GM23338 (cell line): ENCODE data around the gene CACTIN. TPM values are rescaled to one million over a fixed set of nuclear protein-coding genes. Genes with fewer than 3 reads are reported as not detected.
A peak's percentile ranks its signal among the peaks of the same experiment; 100 is the strongest.

Source experiments
- ATAC-seq: fragments of 200-7000 bp; cut with Tn5 transposase; 3 replicates; pipeline ENCODE4 v1.9.1; 2020
- DNase-seq: peaks from one replicate; pipeline ENCODE4 v3.0.0-alpha.2; 2015; ENCODE audit warnings: low spot score
- H2AFZ ChIP-seq: fragments of 200-600 bp; sonication (generic); 2 replicates; pipeline ENCODE4 v1.8.0; 2016; ENCODE audit warnings: antibody characterized with exemption, mild to moderate bottlenecking, moderate library complexity
- H3F3A ChIP-seq: fragments of 200-600 bp; sonication (generic); replicated peaks from 2 replicates; pipeline ENCODE4 v1.8.0; 2017; ENCODE audit warnings: antibody characterized with exemption, mixed run types, low read depth
- H3K27ac ChIP-seq: fragments of 200-600 bp; sonication (generic); 2 replicates; pipeline ENCODE4 v1.6.1; 2016; ENCODE audit warnings: low read depth
- H3K27me3 ChIP-seq: fragments of 200-600 bp; sonication (generic); 2 replicates; pipeline ENCODE4 v1.8.0; 2016; ENCODE audit warnings: mild to moderate bottlenecking, mixed run types, moderate library complexity; ENCODE audit not compliant: insufficient read depth
- H3K36me3 ChIP-seq: fragments of 200-600 bp; sonication (generic); 2 replicates; pipeline ENCODE4 v1.8.0; 2016; ENCODE audit warnings: mild to moderate bottlenecking; ENCODE audit not compliant: insufficient read depth
- H3K4me1 ChIP-seq: fragments of 200-600 bp; sonication (generic); 2 replicates; pipeline ENCODE4 v1.8.0; 2016; ENCODE audit warnings: mild to moderate bottlenecking, moderate library complexity; ENCODE audit not compliant: insufficient read depth
- H3K4me2 ChIP-seq: fragments of 200-600 bp; sonication (generic); 2 replicates; pipeline ENCODE4 v1.7.1; 2017; ENCODE audit warnings: mixed run types
- H3K4me3 ChIP-seq: fragments of 200-600 bp; sonication (generic); 2 replicates; pipeline ENCODE4 v1.6.1; 2016; ENCODE audit warnings: mixed run types
- H3K79me2 ChIP-seq: fragments of 200-600 bp; sonication (generic); replicated peaks from 2 replicates; pipeline ENCODE4 v1.8.0; 2017; ENCODE audit warnings: mild to moderate bottlenecking; ENCODE audit not compliant: insufficient read depth
- H3K9me2 ChIP-seq: fragments of 200-600 bp; sonication (generic); 2 replicates; pipeline ENCODE4 v1.8.0; 2017; ENCODE audit not compliant: insufficient read depth
- H4K20me1 ChIP-seq: fragments of 200-600 bp; sonication (generic); replicated peaks from 2 replicates; pipeline ENCODE4 v1.8.0; 2017; ENCODE audit warnings: mild to moderate bottlenecking; ENCODE audit not compliant: insufficient read depth
- H3K27ac Mint-ChIP-seq: 2 replicates; pipeline ENCODE4 v1.8.0; 2020; ENCODE audit warnings: inconsistent platforms, mild to moderate bottlenecking, moderate library complexity, mixed read lengths
- H3K27me3 Mint-ChIP-seq: 3 replicates; pipeline ENCODE4 v1.8.0; 2022; ENCODE audit warnings: low read depth, mild to moderate bottlenecking, moderate library complexity, mixed read lengths, inconsistent platforms; ENCODE audit not compliant: insufficient read depth, poor library complexity
- H3K36me3 Mint-ChIP-seq: 3 replicates; pipeline ENCODE4 v1.8.0; 2021; ENCODE audit warnings: low read depth, mild to moderate bottlenecking, inconsistent platforms, moderate library complexity, mixed read lengths
- H3K4me1 Mint-ChIP-seq: 3 replicates; pipeline ENCODE4 v1.8.0; 2020; ENCODE audit warnings: mild to moderate bottlenecking, inconsistent platforms, mixed read lengths
- H3K4me3 Mint-ChIP-seq: 3 replicates; pipeline ENCODE4 v1.8.0; 2021; ENCODE audit warnings: moderate library complexity, mild to moderate bottlenecking, inconsistent platforms, mixed read lengths
- H3K9me3 Mint-ChIP-seq: 3 replicates; pipeline ENCODE4 v1.8.0; 2020; ENCODE audit warnings: moderate library complexity, mild to moderate bottlenecking, inconsistent platforms, mixed read lengths
- JUNB ChIP-seq: IDR thresholded peaks from one replicate; pipeline ENCODE4 v1.6.1; 2016; ENCODE audit warnings: antibody characterized with exemption; ENCODE audit not compliant: unreplicated experiment
- ZNF331 ChIP-seq: fragments of 250-450 bp; sonication (Bioruptor Pico); IDR thresholded peaks from 2 replicates; pipeline ENCODE4 v1.5.0; 2020; ENCODE audit warnings: low read depth, mild to moderate bottlenecking, moderate library complexity
- polyA plus RNA-seq: library from polyadenylated mRNA; unstranded; fragments of >200 nt; fragmentation: Nextera tagmentation; extraction: Ambion mirVana; gene quantifications from 2 replicates; pipeline ENCODE4 v1.2.1, GENCODE V29; 2016
- total RNA-seq: library from RNA; depleted of rRNA; stranded (reverse); fragments of >200 nt; shearing (Covaris generic); gene quantifications from 2 replicates; pipeline ENCODE4 v1.2.3, GENCODE V29; 2014
- TF ChIP-seq, protein P1 (sequence below): IDR thresholded peaks from one replicate; pipeline ENCODE4 v1.6.1; 2018; ENCODE audit warnings: antibody characterized with exemption; ENCODE audit not compliant: unreplicated experiment
- TF ChIP-seq, protein P2 (sequence below), 2 experiments: fragments of 200-600 bp in 1 of 2; sonication (generic) in 1 of 2; conservative IDR thresholded peaks; 2 replicates each; pipeline versions ENCODE4 v1.5.1 to v1.6.1; 2016 to 2017; ENCODE audit warnings: antibody characterized with exemption in 2 of 2, low read depth in 2 of 2, mild to moderate bottlenecking in 2 of 2, moderate library complexity in 1 of 2
- TF ChIP-seq, protein P3 (sequence below): IDR thresholded peaks from 2 replicates; pipeline ENCODE4 v1.6.1; 2016; ENCODE audit warnings: antibody characterized with exemption
- TF ChIP-seq, protein P4 (sequence below): fragments of 250-450 bp; sonication (Bioruptor Pico); IDR thresholded peaks from 2 replicates; pipeline ENCODE4 v1.5.0; 2020; ENCODE audit warnings: mild to moderate bottlenecking, moderate library complexity

CACTIN gene
- total and polyA plus RNA-seq, 2 experiments from 2014 or later, result 14.3 to 47.4 TPM

DNA sequence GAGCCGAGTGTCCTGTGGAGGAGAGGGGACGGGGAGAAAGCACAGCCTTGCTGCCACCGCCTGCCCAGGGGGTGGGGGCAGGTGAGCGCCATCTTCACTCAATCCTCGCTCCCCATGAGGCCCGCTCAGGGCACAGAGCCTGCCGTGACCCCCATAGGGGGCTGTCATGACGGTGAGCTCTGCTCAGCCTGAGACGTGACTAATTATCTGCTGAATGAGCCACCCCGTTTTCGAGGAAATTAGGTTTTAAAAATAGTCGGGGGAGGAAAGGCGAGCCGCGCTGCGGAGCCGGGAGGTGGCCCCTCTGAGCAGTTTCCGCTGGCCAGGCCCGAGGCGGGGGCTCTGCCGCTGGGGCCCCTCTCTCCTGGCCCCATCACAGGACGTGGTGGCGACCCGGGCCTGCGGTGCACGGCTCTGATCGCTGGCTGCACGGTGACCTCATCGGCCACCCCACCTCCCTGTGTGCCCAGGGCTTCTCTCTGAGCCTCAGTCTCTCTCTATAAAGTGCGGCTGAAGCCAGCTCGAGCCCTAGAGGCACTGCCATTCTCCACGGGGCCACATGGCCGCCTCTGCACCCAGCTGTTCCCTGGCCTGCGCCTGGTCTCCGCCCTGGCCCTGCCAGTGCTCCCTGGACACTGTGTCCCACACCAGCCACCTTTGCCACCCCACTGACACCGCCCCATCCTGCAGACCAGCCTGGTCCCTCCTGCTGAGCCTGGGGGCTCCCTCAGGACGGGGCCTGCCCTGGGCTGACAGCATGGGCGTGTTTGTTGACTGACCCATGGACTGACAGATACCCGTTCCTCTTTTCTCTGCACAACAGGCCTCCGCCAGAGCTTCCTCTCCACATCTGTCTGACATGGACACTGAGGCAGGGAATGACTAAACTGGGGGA lies 45.3 kb upstream of the CACTIN start (continued):
- TF ChIP-seq, protein P1, sequence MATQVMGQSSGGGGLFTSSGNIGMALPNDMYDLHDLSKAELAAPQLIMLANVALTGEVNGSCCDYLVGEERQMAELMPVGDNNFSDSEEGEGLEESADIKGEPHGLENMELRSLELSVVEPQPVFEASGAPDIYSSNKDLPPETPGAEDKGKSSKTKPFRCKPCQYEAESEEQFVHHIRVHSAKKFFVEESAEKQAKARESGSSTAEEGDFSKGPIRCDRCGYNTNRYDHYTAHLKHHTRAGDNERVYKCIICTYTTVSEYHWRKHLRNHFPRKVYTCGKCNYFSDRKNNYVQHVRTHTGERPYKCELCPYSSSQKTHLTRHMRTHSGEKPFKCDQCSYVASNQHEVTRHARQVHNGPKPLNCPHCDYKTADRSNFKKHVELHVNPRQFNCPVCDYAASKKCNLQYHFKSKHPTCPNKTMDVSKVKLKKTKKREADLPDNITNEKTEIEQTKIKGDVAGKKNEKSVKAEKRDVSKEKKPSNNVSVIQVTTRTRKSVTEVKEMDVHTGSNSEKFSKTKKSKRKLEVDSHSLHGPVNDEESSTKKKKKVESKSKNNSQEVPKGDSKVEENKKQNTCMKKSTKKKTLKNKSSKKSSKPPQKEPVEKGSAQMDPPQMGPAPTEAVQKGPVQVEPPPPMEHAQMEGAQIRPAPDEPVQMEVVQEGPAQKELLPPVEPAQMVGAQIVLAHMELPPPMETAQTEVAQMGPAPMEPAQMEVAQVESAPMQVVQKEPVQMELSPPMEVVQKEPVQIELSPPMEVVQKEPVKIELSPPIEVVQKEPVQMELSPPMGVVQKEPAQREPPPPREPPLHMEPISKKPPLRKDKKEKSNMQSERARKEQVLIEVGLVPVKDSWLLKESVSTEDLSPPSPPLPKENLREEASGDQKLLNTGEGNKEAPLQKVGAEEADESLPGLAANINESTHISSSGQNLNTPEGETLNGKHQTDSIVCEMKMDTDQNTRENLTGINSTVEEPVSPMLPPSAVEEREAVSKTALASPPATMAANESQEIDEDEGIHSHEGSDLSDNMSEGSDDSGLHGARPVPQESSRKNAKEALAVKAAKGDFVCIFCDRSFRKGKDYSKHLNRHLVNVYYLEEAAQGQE, result no peak
- no peak for TF ChIP-seq ZNF331
- TF ChIP-seq, protein P2, sequence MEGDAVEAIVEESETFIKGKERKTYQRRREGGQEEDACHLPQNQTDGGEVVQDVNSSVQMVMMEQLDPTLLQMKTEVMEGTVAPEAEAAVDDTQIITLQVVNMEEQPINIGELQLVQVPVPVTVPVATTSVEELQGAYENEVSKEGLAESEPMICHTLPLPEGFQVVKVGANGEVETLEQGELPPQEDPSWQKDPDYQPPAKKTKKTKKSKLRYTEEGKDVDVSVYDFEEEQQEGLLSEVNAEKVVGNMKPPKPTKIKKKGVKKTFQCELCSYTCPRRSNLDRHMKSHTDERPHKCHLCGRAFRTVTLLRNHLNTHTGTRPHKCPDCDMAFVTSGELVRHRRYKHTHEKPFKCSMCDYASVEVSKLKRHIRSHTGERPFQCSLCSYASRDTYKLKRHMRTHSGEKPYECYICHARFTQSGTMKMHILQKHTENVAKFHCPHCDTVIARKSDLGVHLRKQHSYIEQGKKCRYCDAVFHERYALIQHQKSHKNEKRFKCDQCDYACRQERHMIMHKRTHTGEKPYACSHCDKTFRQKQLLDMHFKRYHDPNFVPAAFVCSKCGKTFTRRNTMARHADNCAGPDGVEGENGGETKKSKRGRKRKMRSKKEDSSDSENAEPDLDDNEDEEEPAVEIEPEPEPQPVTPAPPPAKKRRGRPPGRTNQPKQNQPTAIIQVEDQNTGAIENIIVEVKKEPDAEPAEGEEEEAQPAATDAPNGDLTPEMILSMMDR (conservative IDR thresholded peaks at IDR 0.05; ENCODE audit: low read depth in 2 of 2), result no peak

DNA sequence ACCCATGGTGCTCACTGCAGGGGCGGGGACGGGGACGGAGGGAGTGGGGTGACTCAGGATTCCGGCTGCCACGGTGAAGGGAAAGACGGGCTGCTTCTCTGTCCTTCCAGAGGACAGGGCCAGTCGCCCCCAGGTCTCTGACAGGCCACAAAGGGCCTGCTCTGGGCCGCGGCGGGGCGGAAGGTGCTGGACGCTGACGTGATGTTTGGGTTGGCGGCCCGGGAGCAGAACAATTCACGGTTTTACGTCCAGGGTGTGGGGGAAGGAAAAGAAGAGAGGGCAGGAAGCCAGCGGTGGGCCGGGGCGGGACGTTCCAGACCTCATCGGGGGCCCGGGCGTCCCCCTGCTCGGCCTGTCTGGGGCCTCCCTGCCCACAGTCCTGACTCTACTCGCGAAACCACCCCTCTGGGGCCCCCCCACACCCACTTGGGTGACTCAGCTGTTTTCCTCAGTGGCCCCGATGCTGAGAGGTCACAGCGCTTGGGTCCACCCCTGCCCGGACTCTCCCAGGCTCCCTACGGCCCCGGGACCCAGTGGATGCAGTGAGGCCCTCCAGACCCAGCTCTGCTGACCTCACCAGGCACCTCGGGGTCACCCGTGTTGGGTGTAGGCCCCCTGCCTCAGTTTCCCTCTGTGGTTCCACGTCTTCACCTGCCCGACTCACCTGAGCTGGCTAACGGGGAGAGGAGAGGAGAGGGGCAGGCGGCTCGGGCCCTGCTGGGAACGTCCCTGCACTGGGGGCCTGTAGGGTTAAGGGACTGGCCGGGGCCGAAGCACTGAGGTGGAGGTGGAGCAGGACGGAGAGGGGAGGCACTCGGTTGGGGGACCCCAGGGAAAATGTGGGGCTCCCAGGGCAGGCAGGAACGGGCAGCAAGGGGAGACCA lies 44.4 kb upstream of the CACTIN start:
- Histone ChIP-seq H3K4me3 (no peak overlapping the region), H4K20me1 (peaks cover 3% of the 10 kb centered on the region; the same call in 1 of the 2 replicates), H3K4me2 (no peak overlapping the region), H3F3A (no peaks in the 10 kb centered on the region), H3K79me2 (peaks cover 8% of the 10 kb centered on the region; the same call in 1 of the 2 replicates), H3K36me3 (no peaks in the 10 kb centered on the region), H2AFZ (no peak overlapping the region), H3K9me2 (no peaks in the 10 kb centered on the region), H3K27ac (no peak overlapping the region), H3K27me3 (no peaks in the 10 kb centered on the region), H3K4me1 (peaks cover 6% of the 10 kb centered on the region; the same call in 1 of the 2 replicates)
- Mint-ChIP-seq H3K4me1 (peaks cover 21% of the 10 kb centered on the region), H3K36me3 (peaks cover 8% of the 10 kb centered on the region; the same call in 1 of the 3 replicates), H3K4me3 (no peak overlapping the region), H3K27me3 (peaks cover 9% of the 10 kb centered on the region), H3K27ac (peak overlapping the region; percentile 94), H3K9me3 (no peaks in the 10 kb centered on the region)
- DNase-seq (no peak), ATAC-seq (peak; percentile 3; the same call in 1 of the 3 replicates)
- TF ChIP-seq JUNB, result no peak
- TF ChIP-seq, protein P3, sequence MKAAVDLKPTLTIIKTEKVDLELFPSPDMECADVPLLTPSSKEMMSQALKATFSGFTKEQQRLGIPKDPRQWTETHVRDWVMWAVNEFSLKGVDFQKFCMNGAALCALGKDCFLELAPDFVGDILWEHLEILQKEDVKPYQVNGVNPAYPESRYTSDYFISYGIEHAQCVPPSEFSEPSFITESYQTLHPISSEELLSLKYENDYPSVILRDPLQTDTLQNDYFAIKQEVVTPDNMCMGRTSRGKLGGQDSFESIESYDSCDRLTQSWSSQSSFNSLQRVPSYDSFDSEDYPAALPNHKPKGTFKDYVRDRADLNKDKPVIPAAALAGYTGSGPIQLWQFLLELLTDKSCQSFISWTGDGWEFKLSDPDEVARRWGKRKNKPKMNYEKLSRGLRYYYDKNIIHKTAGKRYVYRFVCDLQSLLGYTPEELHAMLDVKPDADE, result no peak
- TF ChIP-seq, protein P4, sequence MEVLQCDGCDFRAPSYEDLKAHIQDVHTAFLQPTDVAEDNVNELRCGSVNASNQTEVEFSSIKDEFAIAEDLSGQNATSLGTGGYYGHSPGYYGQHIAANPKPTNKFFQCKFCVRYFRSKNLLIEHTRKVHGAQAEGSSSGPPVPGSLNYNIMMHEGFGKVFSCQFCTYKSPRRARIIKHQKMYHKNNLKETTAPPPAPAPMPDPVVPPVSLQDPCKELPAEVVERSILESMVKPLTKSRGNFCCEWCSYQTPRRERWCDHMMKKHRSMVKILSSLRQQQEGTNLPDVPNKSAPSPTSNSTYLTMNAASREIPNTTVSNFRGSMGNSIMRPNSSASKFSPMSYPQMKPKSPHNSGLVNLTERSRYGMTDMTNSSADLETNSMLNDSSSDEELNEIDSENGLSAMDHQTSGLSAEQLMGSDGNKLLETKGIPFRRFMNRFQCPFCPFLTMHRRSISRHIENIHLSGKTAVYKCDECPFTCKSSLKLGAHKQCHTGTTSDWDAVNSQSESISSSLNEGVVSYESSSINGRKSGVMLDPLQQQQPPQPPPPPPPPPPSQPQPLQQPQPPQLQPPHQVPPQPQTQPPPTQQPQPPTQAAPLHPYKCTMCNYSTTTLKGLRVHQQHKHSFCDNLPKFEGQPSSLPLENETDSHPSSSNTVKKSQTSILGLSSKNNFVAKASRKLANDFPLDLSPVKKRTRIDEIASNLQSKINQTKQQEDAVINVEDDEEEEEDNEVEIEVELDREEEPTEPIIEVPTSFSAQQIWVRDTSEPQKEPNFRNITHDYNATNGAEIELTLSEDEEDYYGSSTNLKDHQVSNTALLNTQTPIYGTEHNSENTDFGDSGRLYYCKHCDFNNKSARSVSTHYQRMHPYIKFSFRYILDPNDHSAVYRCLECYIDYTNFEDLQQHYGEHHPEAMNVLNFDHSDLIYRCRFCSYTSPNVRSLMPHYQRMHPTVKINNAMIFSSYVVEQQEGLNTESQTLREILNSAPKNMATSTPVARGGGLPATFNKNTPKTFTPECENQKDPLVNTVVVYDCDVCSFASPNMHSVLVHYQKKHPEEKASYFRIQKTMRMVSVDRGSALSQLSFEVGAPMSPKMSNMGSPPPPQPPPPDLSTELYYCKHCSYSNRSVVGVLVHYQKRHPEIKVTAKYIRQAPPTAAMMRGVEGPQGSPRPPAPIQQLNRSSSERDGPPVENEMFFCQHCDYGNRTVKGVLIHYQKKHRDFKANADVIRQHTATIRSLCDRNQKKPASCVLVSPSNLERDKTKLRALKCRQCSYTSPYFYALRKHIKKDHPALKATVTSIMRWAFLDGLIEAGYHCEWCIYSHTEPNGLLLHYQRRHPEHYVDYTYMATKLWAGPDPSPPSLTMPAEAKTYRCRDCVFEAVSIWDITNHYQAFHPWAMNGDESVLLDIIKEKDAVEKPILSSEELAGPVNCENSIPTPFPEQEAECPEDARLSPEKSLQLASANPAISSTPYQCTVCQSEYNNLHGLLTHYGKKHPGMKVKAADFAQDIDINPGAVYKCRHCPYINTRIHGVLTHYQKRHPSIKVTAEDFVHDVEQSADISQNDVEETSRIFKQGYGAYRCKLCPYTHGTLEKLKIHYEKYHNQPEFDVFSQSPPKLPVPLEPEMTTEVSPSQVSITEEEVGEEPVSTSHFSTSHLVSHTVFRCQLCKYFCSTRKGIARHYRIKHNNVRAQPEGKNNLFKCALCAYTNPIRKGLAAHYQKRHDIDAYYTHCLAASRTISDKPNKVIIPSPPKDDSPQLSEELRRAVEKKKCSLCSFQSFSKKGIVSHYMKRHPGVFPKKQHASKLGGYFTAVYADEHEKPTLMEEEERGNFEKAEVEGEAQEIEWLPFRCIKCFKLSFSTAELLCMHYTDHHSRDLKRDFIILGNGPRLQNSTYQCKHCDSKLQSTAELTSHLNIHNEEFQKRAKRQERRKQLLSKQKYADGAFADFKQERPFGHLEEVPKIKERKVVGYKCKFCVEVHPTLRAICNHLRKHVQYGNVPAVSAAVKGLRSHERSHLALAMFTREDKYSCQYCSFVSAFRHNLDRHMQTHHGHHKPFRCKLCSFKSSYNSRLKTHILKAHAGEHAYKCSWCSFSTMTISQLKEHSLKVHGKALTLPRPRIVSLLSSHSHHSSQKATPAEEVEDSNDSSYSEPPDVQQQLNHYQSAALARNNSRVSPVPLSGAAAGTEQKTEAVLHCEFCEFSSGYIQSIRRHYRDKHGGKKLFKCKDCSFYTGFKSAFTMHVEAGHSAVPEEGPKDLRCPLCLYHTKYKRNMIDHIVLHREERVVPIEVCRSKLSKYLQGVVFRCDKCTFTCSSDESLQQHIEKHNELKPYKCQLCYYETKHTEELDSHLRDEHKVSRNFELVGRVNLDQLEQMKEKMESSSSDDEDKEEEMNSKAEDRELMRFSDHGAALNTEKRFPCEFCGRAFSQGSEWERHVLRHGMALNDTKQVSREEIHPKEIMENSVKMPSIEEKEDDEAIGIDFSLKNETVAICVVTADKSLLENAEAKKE (CRISPR knock-in tag), result no peak
